ENCODE data around the gene TMEM204. TPM values are rescaled to one million over a fixed set of nuclear protein-coding genes. Genes with fewer than 3 reads are reported as not detected.

The TMEM204 gene
- 0.42 TPM in 1 of 2 replicates, not detected in the other for total RNA-seq (2014; rRNA removed; shearing (Covaris generic))

- peak; percentile 78 for DNase-seq
- no peaks in the 10 kb centered on the region for H3K27me3 ChIP-seq (ENCODE audit: control insufficient read depth, insufficient read depth, low read length)
- H3K36me3 ChIP-seq (replicated peaks; ENCODE audit: control insufficient read depth, insufficient read depth, low read length): no peaks in the 10 kb centered on the region
- no peak within 1 kb of the TSS for H3K4me3 ChIP-seq (ENCODE audit: insufficient read depth, low read depth, low read length)
Measured at GRCh38 chr16:1533443-1533951, at the start of gene TMEM204. Gene TMEM204 (plus strand): TSS chr16:1533666. CDS start chr16:1534276, 610 bp downstream.

DNA sequence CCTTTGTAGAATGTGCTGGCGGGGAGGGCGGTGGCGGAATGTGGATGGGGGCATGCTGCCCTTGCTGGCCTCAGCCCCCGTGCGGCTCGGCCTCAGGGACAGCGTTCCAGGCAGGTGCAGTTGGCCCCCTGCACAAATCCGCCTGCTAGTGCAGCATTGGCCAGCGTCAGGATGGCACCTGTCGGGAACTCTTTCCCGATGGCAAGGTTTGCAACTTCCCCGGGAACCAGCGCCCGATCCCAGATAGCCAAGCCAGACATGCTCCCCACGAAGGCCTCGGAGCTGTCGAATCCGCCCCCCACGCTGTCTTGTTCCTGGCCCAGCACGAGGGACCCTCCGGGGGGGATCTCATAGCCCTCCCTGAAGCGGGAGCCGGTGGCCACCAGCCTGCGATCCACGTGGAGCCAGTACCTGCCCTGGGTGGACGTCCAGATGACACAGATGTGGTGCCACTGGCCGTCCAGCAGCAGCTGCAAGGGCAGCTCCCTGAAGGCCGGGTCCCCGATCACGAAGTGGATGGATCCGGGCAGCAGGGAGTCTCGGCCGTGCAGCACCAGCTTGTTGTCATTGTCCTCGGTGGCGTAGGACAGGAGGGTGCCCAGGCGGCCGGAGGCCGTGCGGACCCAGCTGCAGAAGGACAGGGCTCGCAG is 47.5 kb upstream of the TMEM204 start:
- Histone ChIP-seq H3K36me3 (replicated peaks; ENCODE audit: control insufficient read depth, insufficient read depth, low read length) (no peaks in the 10 kb centered on the region), H3K27me3 (ENCODE audit: control insufficient read depth, insufficient read depth, low read length) (no peaks in the 10 kb centered on the region), H3K4me3 (ENCODE audit: insufficient read depth, low read depth, low read length) (no peak overlapping the region)
- DNase-seq: no peak

DNA sequence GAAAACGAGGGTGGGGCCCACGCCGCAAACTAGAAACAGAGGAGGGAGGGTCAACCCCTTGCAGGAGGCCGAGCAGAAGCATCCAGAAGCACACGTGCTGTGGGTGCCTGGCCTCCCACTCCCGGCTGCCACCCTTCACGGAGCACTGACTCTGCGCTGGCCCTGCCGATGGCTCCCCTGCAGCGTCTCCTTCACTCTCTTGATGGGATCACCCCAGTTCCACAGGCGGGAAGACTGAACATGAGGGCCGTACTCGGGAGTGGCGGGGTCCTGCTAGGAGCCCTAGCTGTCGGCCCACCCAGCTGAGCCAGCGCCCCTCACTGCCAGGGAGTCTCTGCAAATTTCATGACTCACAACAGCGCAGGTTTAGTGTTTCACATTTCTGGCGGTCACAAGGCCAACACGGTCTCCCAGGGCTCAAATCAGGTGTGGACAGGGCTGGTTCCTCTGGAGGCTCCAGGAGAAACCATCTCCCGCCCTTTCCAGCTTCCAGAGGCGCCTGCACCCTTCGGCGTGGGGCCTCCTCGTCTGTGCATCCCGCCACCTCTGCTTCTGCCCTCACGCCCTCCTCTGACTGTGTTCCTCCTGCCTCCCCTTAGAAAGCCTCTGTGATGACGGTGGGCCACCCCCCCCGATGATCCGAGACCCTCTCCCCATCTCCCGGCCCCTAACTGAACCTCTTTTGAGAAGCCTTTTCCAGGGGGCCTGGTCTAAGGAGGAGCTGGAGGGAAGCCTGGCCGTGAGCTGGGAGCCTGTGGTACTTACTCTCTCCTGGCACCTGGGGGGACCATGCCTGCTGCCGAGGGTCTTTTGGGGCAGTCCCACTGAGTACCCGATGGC is 46.7 kb upstream of the TMEM204 start:
- H3K4me3 ChIP-seq (ENCODE audit: insufficient read depth, low read depth, low read length): no peak overlapping the region
- no peaks in the 10 kb centered on the region for H3K27me3 ChIP-seq (ENCODE audit: control insufficient read depth, insufficient read depth, low read length)
- DNase-seq: no peak
- no peaks in the 10 kb centered on the region for H3K36me3 ChIP-seq (replicated peaks; ENCODE audit: control insufficient read depth, insufficient read depth, low read length)

DNA sequence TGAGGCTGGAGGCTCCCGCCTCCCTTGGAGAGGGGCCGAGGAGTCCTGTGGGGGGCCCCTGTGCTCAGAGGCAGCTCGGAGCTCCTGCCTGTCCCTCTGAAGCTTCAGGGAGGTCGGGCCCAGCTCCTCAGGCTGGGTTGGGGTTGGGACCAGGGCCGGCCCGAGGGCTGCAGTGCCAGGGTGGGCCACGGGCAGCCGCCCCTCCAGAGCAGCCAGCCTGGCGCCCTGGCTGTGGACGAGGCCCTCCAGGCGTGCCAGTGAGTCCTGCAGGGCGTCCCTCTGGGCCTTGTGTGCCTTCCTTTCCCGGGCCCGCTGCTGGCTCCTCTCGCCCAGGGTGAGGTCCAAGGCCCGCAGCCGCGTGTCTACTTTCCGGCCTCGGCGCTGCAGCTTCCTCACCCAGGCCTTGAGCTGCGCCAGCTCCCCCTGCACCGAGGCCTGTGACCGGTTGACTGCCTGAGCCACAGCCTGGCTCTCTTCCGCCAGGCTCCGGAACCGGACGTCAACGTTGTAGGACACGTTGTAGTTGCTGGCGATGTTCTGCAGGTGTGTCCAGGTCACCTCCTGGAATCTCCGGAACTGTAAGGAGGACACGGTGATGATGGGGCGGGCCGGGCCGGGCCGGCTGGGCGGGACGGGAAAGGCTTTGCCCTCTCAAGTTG is 45.9 kb upstream of the TMEM204 start:
- Histone ChIP-seq H3K27me3 (ENCODE audit: control insufficient read depth, insufficient read depth, low read length) (no peaks in the 10 kb centered on the region), H3K36me3 (replicated peaks; ENCODE audit: control insufficient read depth, insufficient read depth, low read length) (no peaks in the 10 kb centered on the region), H3K4me3 (ENCODE audit: insufficient read depth, low read depth, low read length) (no peak overlapping the region)
- no peak for DNase-seq

DNA sequence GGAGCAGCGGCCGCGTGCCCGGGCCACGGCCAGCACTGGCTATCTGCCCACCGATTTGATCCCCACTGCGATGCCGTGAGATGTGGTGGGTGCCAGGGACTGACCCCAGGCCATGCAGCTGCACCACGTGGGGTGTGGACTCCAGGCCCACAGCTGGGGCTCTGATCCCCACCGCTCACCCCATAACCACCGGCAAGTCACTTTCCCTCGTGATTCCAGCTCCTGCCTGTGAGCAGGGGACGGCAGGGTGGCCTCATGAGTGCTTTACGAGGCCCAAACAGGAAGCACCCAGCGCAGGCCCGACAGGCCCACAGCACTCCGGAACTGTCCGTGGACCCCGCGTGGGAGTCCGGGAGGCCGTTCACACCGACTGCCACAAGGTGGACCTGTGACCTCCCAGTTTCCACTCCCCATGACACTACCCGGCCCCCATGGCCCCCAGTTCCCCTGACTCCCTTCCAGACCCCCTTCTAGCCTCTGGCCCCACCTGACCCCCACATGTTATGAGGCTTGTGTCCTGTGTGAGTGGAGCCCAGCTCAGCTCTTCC is 45.3 kb upstream of the TMEM204 start:
- H3K27me3 ChIP-seq (ENCODE audit: control insufficient read depth, insufficient read depth, low read length): no peaks in the 10 kb centered on the region
- no peak for DNase-seq
- H3K36me3 ChIP-seq (replicated peaks; ENCODE audit: control insufficient read depth, insufficient read depth, low read length): no peaks in the 10 kb centered on the region
- H3K4me3 ChIP-seq (ENCODE audit: insufficient read depth, low read depth, low read length): no peak overlapping the region

DNA sequence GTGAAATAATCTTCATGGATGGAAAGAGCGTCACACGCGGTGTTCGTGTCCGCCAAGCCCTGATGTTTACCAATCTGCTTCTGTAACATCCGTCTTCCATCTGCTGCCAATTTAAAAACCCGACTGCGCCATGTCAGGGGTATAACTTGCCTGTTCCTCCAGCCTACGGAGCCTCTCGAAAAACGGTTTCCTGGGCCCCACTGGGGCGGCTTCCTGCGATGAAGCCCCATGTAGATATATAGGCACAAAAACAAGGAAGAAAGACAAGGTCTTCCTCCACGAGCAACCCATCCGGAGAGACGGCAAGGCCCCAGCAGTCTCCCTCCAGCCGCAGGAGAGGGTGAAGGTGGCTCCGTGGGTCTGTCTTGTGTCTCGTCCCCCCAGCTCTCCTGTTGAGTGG is 44.8 kb upstream of the TMEM204 start, which contains the start of gene PTX4:
TSS of gene PTX4 (minus strand) at position 326 of the 400 bp plus-strand sequence. CDS start at position 291, 35 bp downstream.
- no peak within 1 kb of the TSS for H3K4me3 ChIP-seq (ENCODE audit: insufficient read depth, low read depth, low read length)
- no peaks in the 10 kb centered on the region for H3K36me3 ChIP-seq (replicated peaks; ENCODE audit: control insufficient read depth, insufficient read depth, low read length)
- no peak for DNase-seq
- H3K27me3 ChIP-seq (ENCODE audit: control insufficient read depth, insufficient read depth, low read length): no peaks in the 10 kb centered on the region

- no peak overlapping the region for H3K4me3 ChIP-seq (ENCODE audit: insufficient read depth, low read depth, low read length)
- H3K36me3 ChIP-seq (replicated peaks; ENCODE audit: control insufficient read depth, insufficient read depth, low read length): no peaks in the 10 kb centered on the region
- no peak for DNase-seq
- H3K27me3 ChIP-seq (ENCODE audit: control insufficient read depth, insufficient read depth, low read length): no peaks in the 10 kb centered on the region
Measured at GRCh38 chr16:1489077-1489476, 44.4 kb upstream of the TMEM204 start.

DNA sequence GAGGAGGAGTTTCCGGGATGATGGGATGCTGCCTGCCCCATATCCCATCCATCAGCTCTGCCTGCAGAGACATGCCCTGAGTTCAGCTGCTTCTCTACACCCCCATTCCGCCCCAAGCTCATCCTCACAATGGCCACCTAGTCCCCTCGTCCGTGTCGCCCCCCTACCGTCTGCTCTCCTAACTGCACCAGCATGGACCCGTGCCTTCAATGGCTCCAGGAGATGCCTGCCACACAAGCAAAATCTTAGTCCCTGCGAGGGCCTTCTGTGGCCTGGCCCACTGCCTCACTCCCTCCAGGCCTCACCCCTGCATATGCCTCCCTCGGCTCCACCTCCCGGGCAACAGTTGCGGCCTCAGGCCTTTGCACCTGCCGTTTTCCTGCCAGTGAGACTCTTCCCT is 42.1 kb upstream of the TMEM204 start:
- Histone ChIP-seq H3K36me3 (replicated peaks; ENCODE audit: control insufficient read depth, insufficient read depth, low read length) (peaks cover 11% of the 10 kb centered on the region), H3K27me3 (ENCODE audit: control insufficient read depth, insufficient read depth, low read length) (no peaks in the 10 kb centered on the region), H3K4me3 (ENCODE audit: insufficient read depth, low read depth, low read length) (no peak overlapping the region)
- DNase-seq: no peak

- H3K36me3 ChIP-seq (replicated peaks; ENCODE audit: control insufficient read depth, insufficient read depth, low read length): peaks cover 11% of the 10 kb centered on the region
- no peak for DNase-seq
- no peaks in the 10 kb centered on the region for H3K27me3 ChIP-seq (ENCODE audit: control insufficient read depth, insufficient read depth, low read length)
- H3K4me3 ChIP-seq (ENCODE audit: insufficient read depth, low read depth, low read length): peak overlapping the region; percentile 82
Measured at GRCh38 chr16:1492082-1492922, 41.2 kb upstream of the TMEM204 start.

GRCh38 chr16:1492923-1493745 is 40.3 kb upstream of the TMEM204 start, which contains the start of gene TELO2:
Gene TELO2 (plus strand): TSS chr16:1493360. CDS start chr16:1494282, 922 bp downstream.
- DNase-seq: peak; percentile 100
- H3K27me3 ChIP-seq (ENCODE audit: control insufficient read depth, insufficient read depth, low read length): no peaks in the 10 kb centered on the region
- H3K36me3 ChIP-seq (replicated peaks; ENCODE audit: control insufficient read depth, insufficient read depth, low read length): peaks cover 11% of the 10 kb centered on the region
- H3K4me3 ChIP-seq (ENCODE audit: insufficient read depth, low read depth, low read length): peak within 1 kb of the TSS; percentile 82

DNA sequence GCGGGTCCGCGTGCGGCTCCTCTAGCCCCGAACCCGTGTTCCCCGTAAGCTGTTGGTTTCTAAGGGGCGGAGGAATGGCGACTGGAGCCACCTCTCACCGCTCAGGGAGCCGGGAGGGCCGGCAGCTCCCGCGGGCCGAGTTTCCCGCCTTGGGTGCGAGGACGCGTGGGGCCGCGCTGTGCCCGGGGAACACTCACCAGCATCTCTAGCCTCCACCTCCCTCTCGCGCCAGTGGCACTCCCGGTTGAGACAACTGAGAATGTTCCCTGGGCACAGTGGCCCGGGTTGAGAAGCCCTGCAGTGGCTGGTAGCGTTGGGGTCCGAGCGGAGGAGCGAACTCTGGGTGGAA is 39.7 kb upstream of the TMEM204 start:
- peak overlapping the region; percentile 82 for H3K4me3 ChIP-seq (ENCODE audit: insufficient read depth, low read depth, low read length)
- H3K27me3 ChIP-seq (ENCODE audit: control insufficient read depth, insufficient read depth, low read length): no peaks in the 10 kb centered on the region
- DNase-seq: no peak
- H3K36me3 ChIP-seq (replicated peaks; ENCODE audit: control insufficient read depth, insufficient read depth, low read length): peaks cover 11% of the 10 kb centered on the region

GRCh38 chr16:1494129-1494640 is 39.3 kb upstream of the TMEM204 start:
- Histone ChIP-seq H3K36me3 (replicated peaks; ENCODE audit: control insufficient read depth, insufficient read depth, low read length) (peaks cover 13% of the 10 kb centered on the region), H3K27me3 (ENCODE audit: control insufficient read depth, insufficient read depth, low read length) (no peaks in the 10 kb centered on the region), H3K4me3 (ENCODE audit: insufficient read depth, low read depth, low read length) (peak overlapping the region; percentile 82)
- DNase-seq: peak; percentile 86

DNA sequence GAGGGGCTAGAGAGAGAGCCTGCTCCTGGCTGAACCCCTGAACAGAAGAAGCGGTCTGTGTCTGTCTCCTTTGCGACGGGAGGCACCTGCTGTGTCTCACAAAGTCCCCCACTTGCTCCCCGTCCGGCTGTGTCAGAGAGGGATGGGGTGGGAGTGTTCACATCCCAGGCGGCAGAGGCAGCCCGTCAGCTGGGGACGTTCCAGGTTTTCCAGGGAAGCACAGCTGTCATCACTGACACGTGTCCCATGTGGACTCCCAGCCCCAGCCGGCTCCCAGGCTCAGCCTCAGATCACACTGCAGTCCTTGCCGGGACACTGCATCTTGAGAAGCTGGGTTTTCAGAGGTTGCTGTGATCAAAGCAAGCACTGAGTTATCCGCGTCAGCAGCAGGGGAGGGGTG is 38.8 kb upstream of the TMEM204 start:
- peaks cover 14% of the 10 kb centered on the region for H3K36me3 ChIP-seq (replicated peaks; ENCODE audit: control insufficient read depth, insufficient read depth, low read length)
- H3K27me3 ChIP-seq (ENCODE audit: control insufficient read depth, insufficient read depth, low read length): no peaks in the 10 kb centered on the region
- DNase-seq: no peak
- H3K4me3 ChIP-seq (ENCODE audit: insufficient read depth, low read depth, low read length): no peak overlapping the region

All from H7 (cell line).